OCI-LY3 (cell line): ENCODE results near the gene ROBO2.

ENCODE experiments used
- H2AFZ ChIP-seq: fragments of 200-600, 300-600 bp; shearing (Covaris generic); 2 replicates; pipeline ENCODE4 v1.6.0; 2014; ENCODE audit warnings: antibody characterized with exemption, low read depth, low read length
- H3K27ac ChIP-seq: fragments of 200-600, 300-600 bp; sonication (generic); 2 replicates; pipeline ENCODE4 v1.5.1; 2014; ENCODE audit warnings: mild to moderate bottlenecking, low read length, moderate library complexity, mixed read lengths
- H3K27me3 ChIP-seq: fragments of 200-600, 300-600 bp; sonication (generic); 2 replicates; pipeline ENCODE4 v1.6.1; 2014; ENCODE audit warnings: low read depth, low read length, mixed read lengths
- H3K36me3 ChIP-seq: fragments of 200-600, 300-600 bp; sonication (generic); replicated peaks from 2 replicates; pipeline ENCODE3; 2014; ENCODE audit warnings: low read depth, low read length, mixed read lengths
- H3K4me1 ChIP-seq: fragments of 300-600, 200-600 bp; sonication (generic); 2 replicates; pipeline ENCODE4 v1.6.1; 2014; ENCODE audit warnings: low read length, mixed read lengths
- H3K4me2 ChIP-seq: fragments of 200-600, 300-600 bp; sonication (generic); 2 replicates; pipeline ENCODE4 v1.6.1; 2014; ENCODE audit warnings: low read length, mixed read lengths
- H3K4me3 ChIP-seq: fragments of 300-600, 200-600 bp; sonication (generic); 2 replicates; pipeline ENCODE4 v1.5.1; 2014; ENCODE audit warnings: antibody characterized with exemption, mild to moderate bottlenecking, low read length, moderate library complexity
- H3K79me2 ChIP-seq: fragments of 300-600, 200-600 bp; shearing (Covaris generic); 2 replicates; pipeline ENCODE4 v1.6.1; 2014; ENCODE audit warnings: mild to moderate bottlenecking, low read length, mixed read lengths
- H3K9ac ChIP-seq: fragments of 300-600, 200-600 bp; shearing (Covaris generic); 2 replicates; pipeline ENCODE4 v1.6.0; 2014; ENCODE audit warnings: mild to moderate bottlenecking, low read length, moderate library complexity
- H3K9me3 ChIP-seq: fragments of 200-600, 300-600 bp; shearing (Covaris generic); 2 replicates; pipeline ENCODE4 v1.6.1; 2014; ENCODE audit warnings: low read length, mixed read lengths; ENCODE audit not compliant: insufficient read depth
- H4K20me1 ChIP-seq: fragments of 200-600, 300-600 bp; sonication (generic); 2 replicates; pipeline ENCODE4 v1.6.1; 2016; ENCODE audit warnings: low read length, mixed read lengths; ENCODE audit not compliant: insufficient read depth
- EZH2phosphoT487 ChIP-seq: fragments of 200-600 bp; shearing (Covaris generic); IDR thresholded peaks from 2 replicates; pipeline ENCODE4 v1.6.1; 2018; ENCODE audit warnings: antibody characterized with exemption, mixed run types, low read depth
- TF ChIP-seq, protein P1 (sequence below): fragments of 200-600, 300-600 bp; sonication (generic); IDR thresholded peaks from 2 replicates; pipeline ENCODE4 v1.5.1; 2014; ENCODE audit warnings: antibody characterized with exemption, low read length, low read depth

Gene ROBO2

DNA sequence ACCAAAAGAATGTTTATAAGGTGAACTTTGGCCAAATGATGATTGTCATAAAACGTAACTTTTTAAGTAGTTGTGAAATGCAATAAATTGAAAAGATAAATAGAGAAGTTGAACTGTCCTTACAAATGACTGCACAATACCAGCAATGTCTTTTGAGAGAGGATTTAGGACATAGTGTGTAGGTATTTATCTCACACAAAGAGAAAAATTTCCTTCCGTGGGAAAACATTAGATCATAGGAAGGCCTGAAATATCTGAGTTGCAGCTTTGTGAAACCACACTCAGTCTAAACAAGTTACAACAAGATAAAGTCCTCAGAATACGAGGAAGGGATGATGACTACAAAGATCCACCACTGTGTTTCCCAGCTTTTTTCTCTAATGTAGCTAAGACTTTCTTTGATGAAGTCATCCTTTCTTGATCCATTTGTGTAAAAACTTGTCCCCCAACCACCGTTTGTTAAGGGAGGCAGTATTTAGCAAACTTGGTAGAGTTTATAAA, 16.0 kb downstream of the ROBO2 start:
- Histone ChIP-seq H3K27me3 (no peaks in the 10 kb centered on the region), H4K20me1 (no peaks in the 10 kb centered on the region), H3K9ac (no peak overlapping the region), H3K4me3 (no peak overlapping the region), H3K27ac (no peak overlapping the region), H2AFZ (no peak overlapping the region), H3K4me2 (no peak overlapping the region), H3K36me3 (no peaks in the 10 kb centered on the region), H3K4me1 (no peaks in the 10 kb centered on the region), H3K9me3 (no peaks in the 10 kb centered on the region), H3K79me2 (no peaks in the 10 kb centered on the region)
- TF ChIP-seq, protein P1, sequence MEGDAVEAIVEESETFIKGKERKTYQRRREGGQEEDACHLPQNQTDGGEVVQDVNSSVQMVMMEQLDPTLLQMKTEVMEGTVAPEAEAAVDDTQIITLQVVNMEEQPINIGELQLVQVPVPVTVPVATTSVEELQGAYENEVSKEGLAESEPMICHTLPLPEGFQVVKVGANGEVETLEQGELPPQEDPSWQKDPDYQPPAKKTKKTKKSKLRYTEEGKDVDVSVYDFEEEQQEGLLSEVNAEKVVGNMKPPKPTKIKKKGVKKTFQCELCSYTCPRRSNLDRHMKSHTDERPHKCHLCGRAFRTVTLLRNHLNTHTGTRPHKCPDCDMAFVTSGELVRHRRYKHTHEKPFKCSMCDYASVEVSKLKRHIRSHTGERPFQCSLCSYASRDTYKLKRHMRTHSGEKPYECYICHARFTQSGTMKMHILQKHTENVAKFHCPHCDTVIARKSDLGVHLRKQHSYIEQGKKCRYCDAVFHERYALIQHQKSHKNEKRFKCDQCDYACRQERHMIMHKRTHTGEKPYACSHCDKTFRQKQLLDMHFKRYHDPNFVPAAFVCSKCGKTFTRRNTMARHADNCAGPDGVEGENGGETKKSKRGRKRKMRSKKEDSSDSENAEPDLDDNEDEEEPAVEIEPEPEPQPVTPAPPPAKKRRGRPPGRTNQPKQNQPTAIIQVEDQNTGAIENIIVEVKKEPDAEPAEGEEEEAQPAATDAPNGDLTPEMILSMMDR: no peak
- TF ChIP-seq EZH2phosphoT487: no peak

- Histone ChIP-seq H3K27me3 (no peaks in the 10 kb centered on the region), H3K9ac (no peak overlapping the region), H4K20me1 (no peaks in the 10 kb centered on the region), H3K36me3 (no peaks in the 10 kb centered on the region), H3K4me3 (no peak overlapping the region), H3K4me2 (no peak overlapping the region), H3K4me1 (no peaks in the 10 kb centered on the region), H3K9me3 (no peaks in the 10 kb centered on the region), H3K79me2 (no peaks in the 10 kb centered on the region), H3K27ac (no peak overlapping the region), H2AFZ (no peak overlapping the region)
- TF ChIP-seq, protein P1: no peak
- no peak for TF ChIP-seq EZH2phosphoT487
Measured at GRCh38 chr3:77059354-77059753, 19.5 kb downstream of the ROBO2 start.

- H4K20me1 ChIP-seq: no peaks in the 10 kb centered on the region
- no peak overlapping the region for H3K4me2 ChIP-seq
- no peak for TF ChIP-seq EZH2phosphoT487
- TF ChIP-seq, protein P1: no peak
- H3K4me3 ChIP-seq: no peak overlapping the region
- no peaks in the 10 kb centered on the region for H3K79me2 ChIP-seq
- H3K9ac ChIP-seq: no peak overlapping the region
- H3K4me1 ChIP-seq: no peaks in the 10 kb centered on the region
- H2AFZ ChIP-seq: no peak overlapping the region
- H3K27ac ChIP-seq: no peak overlapping the region
- H3K36me3 ChIP-seq: no peaks in the 10 kb centered on the region
- no peaks in the 10 kb centered on the region for H3K27me3 ChIP-seq
- no peaks in the 10 kb centered on the region for H3K9me3 ChIP-seq
Measured at GRCh38 chr3:77063423-77063822, 23.5 kb downstream of the ROBO2 start.

GRCh38 chr3:77065750-77066149, 25.9 kb downstream of the ROBO2 start:
- H2AFZ ChIP-seq: no peak overlapping the region
- no peak overlapping the region for H3K4me2 ChIP-seq
- H3K36me3 ChIP-seq: no peaks in the 10 kb centered on the region
- H3K27me3 ChIP-seq: no peaks in the 10 kb centered on the region
- H3K79me2 ChIP-seq: no peaks in the 10 kb centered on the region
- no peak overlapping the region for H3K27ac ChIP-seq
- no peak overlapping the region for H3K9ac ChIP-seq
- H3K4me1 ChIP-seq: no peaks in the 10 kb centered on the region
- H4K20me1 ChIP-seq: no peaks in the 10 kb centered on the region
- no peak for TF ChIP-seq EZH2phosphoT487
- TF ChIP-seq, protein P1: no peak
- no peak overlapping the region for H3K4me3 ChIP-seq
- no peaks in the 10 kb centered on the region for H3K9me3 ChIP-seq
